A549 (cell line): ENCODE measurements around the gene ZMYM1. TPM values are rescaled to one million over a fixed set of nuclear protein-coding genes. Genes with fewer than 3 reads are reported as not detected.

ENCODE experiments used
- ATAC-seq, 2 experiments: fragments of 200-7000 bp in 1 of 2; fragments of >200 bp in 1 of 2; cut with Nextera tagmentation in 1 of 2; cut with Tn5 transposase in 1 of 2; 3 replicates each; pipeline versions ENCODE4 v1.8.0 to v1.9.1; 2018 to 2020; ENCODE audit warnings: mild to moderate bottlenecking in 1 of 2, moderate library complexity in 1 of 2
- CTCF ChIA-PET: fragments of 300-600 bp; sonication (Branson Sonifier 250); formaldehyde crosslinking; extraction: SDS; loops from one replicate; lab custom pipeline; 2021; ENCODE audit warnings: antibody characterized with exemption, inconsistent platforms; lab: Yijun Ruan, JAX
- POLR2A ChIA-PET: fragments of 350-600 bp; formaldehyde crosslinking; extraction: SDS; loops from one replicate; lab custom pipeline; 2021; ENCODE audit warnings: antibody characterized with exemption, inconsistent platforms; lab: Yijun Ruan, JAX
- DNase-seq, 2 experiments: peaks; one replicate each; pipeline versions ENCODE4 v3.0.0 to v3.0.0-alpha.2; 2011 to 2016; ENCODE audit warnings: low read depth in 1 of 2, low spot score in 1 of 2
- FAIRE-seq: peaks from 2 replicates; lab custom pipeline; 2011; peaks lifted over from hg19 to GRCh38; lab: Jason Lieb, UNC
- H3K27ac ChIP-seq, 2 experiments: fragments of >200 bp; sonication (Bioruptor Twin); formaldehyde crosslinking; 3 replicates each; pipeline ENCODE4 v1.5.1; 2016 to 2017
- H3K4me1 ChIP-seq: fragments of >200 bp; sonication (Bioruptor Twin); formaldehyde crosslinking; 3 replicates; pipeline ENCODE4 v1.6.1; 2016
- H3K4me2 ChIP-seq: fragments of >200 bp; sonication (Bioruptor Twin); formaldehyde crosslinking; 3 replicates; pipeline ENCODE4 v1.6.1; 2016
- H3K4me3 ChIP-seq: fragments of >200 bp; sonication (Bioruptor Twin); formaldehyde crosslinking; 3 replicates; pipeline ENCODE4 v1.5.1; 2016
- H3K9me3 ChIP-seq: fragments of >200 bp; sonication (Bioruptor Twin); formaldehyde crosslinking; 3 replicates; pipeline ENCODE4 v1.6.1; 2016
- CBX8 ChIP-seq: fragments of 200-600 bp; sonication (generic); IDR thresholded peaks from 2 replicates; pipeline ENCODE4 v1.6.1; 2016
- CHD4 ChIP-seq: fragments of 200-600 bp; sonication (generic); IDR thresholded peaks from 2 replicates; pipeline ENCODE4 v1.6.1; 2016; ENCODE audit warnings: antibody characterized with exemption, mild to moderate bottlenecking, borderline replicate concordance
- E2F6 ChIP-seq: IDR thresholded peaks from 2 replicates; pipeline ENCODE4 v1.6.1; 2012; ENCODE audit warnings: low read depth, borderline replicate concordance
- EHMT2 ChIP-seq: fragments of 200-600 bp; sonication (generic); IDR thresholded peaks from 2 replicates; pipeline ENCODE4 v1.6.1; 2016; ENCODE audit warnings: antibody characterized with exemption, low read depth, mild to moderate bottlenecking, moderate library complexity
- ESRRA ChIP-seq: fragments of 150-350 bp; IDR thresholded peaks from 2 replicates; pipeline ENCODE4 v1.6.1; 2014; ENCODE audit warnings: mild to moderate bottlenecking, low read length, borderline replicate concordance
- FOSL2 ChIP-seq, 2 experiments: fragments of 450-650 bp in 1 of 2; fragments of >200 bp in 1 of 2; sonication (Bioruptor Twin) in 1 of 2; formaldehyde crosslinking; IDR thresholded peaks; 2 replicates each; pipeline versions ENCODE4 v1.5.0 to v1.6.1; 2016 to 2020; ENCODE audit warnings: mild to moderate bottlenecking in 1 of 2, moderate library complexity in 1 of 2
- GATA3 ChIP-seq: IDR thresholded peaks from 2 replicates; pipeline ENCODE4 v1.6.1; 2012; ENCODE audit warnings: borderline replicate concordance
- HES2 ChIP-seq: fragments of >200 bp; sonication (Bioruptor Twin); formaldehyde crosslinking; IDR thresholded peaks from 2 replicates; pipeline ENCODE4 v1.6.1; 2016
- HOXA7 ChIP-seq: fragments of 250-450 bp; sonication (Bioruptor Pico); IDR thresholded peaks from 2 replicates; pipeline ENCODE4 v1.5.0; 2020; ENCODE audit warnings: mild to moderate bottlenecking, moderate library complexity
- HOXB13 ChIP-seq: fragments of 250-450 bp; sonication (Bioruptor Pico); IDR thresholded peaks from 2 replicates; pipeline ENCODE4 v1.5.0; 2020; ENCODE audit warnings: low read depth, mild to moderate bottlenecking, moderate library complexity
- HOXB5 ChIP-seq: fragments of 250-450 bp; sonication (Bioruptor Pico); IDR thresholded peaks from 2 replicates; pipeline ENCODE4 v1.5.0; 2020; ENCODE audit warnings: mild to moderate bottlenecking, moderate library complexity
- KDM5A ChIP-seq: fragments of 200-600 bp; sonication (generic); IDR thresholded peaks from 2 replicates; pipeline ENCODE4 v1.6.1; 2016; ENCODE audit warnings: antibody characterized with exemption, mild to moderate bottlenecking
- MAFK ChIP-seq: fragments of 450-650 bp; IDR thresholded peaks from 2 replicates; pipeline ENCODE4 v1.6.1; 2014; ENCODE audit not compliant: partially characterized antibody
- MAX ChIP-seq: IDR thresholded peaks from 2 replicates; pipeline ENCODE4 v1.6.1; 2012
- MYC ChIP-seq: IDR thresholded peaks from 2 replicates; pipeline ENCODE4 v1.6.1; 2012; ENCODE audit warnings: mild to moderate bottlenecking, inconsistent platforms, low read length, improper control_type of control experiment, borderline replicate concordance
- NPAS2 ChIP-seq: fragments of 250-450 bp; sonication (Bioruptor Pico); IDR thresholded peaks from 2 replicates; pipeline ENCODE4 v1.8.0; 2022; ENCODE audit warnings: mild to moderate bottlenecking, moderate library complexity, borderline replicate concordance
- POLR2A ChIP-seq: IDR thresholded peaks from 2 replicates; pipeline ENCODE4 v1.6.1; 2012; ENCODE audit warnings: mild to moderate bottlenecking, low read length
- RAD21 ChIP-seq, 2 experiments: fragments of >200 bp in 1 of 2; sonication (Bioruptor Twin) in 1 of 2; formaldehyde crosslinking in 1 of 2; IDR thresholded peaks in 1 of 2; conservative IDR thresholded peaks in 1 of 2; 2 replicates in 1 of 2; 3 replicates in 1 of 2; pipeline ENCODE4 v1.6.1; 2012 to 2018; ENCODE audit warnings: inconsistent platforms in 1 of 2
- RARB ChIP-seq: fragments of 250-450 bp; sonication (Bioruptor Pico); IDR thresholded peaks from 2 replicates; pipeline ENCODE4 v1.8.0; 2021; ENCODE audit warnings: mild to moderate bottlenecking, moderate library complexity
- TFCP2L1 ChIP-seq: fragments of 250-450 bp; sonication (Bioruptor Pico); IDR thresholded peaks from 2 replicates; pipeline ENCODE4 v1.5.0; 2021; ENCODE audit warnings: mild to moderate bottlenecking
- USF2 ChIP-seq: fragments of 450-650 bp; IDR thresholded peaks from 2 replicates; pipeline ENCODE4 v1.6.1; 2014; ENCODE audit warnings: antibody characterized with exemption
- ZC3H11A ChIP-seq: fragments of 450-650 bp; IDR thresholded peaks from 2 replicates; pipeline ENCODE4 v1.6.1; 2014; ENCODE audit warnings: antibody characterized with exemption, mild to moderate bottlenecking
- ZSCAN20 ChIP-seq: fragments of 250-450 bp; sonication (Bioruptor Pico); IDR thresholded peaks from 2 replicates; pipeline ENCODE4 v1.8.0; 2022; ENCODE audit warnings: mild to moderate bottlenecking, moderate library complexity
- WGBS: methylation state at CpG from one replicate; pipeline ENCODE4 v1.1.6; 2017; ENCODE audit errors: missing lambda C conversion rate; 5-methylcytosine and 5-hydroxymethylcytosine counted together
- polyA plus RNA-seq, 4 experiments: library from polyadenylated mRNA; depleted of rRNA in 3 of 4; stranded (reverse); fragments of >200 nt; fragmentation: RNase III in 1 of 4; extraction: RNeasy Plus Mini Kit Qiagen cat#74134 plus additional on column Dnase treatment in 1 of 4; gene quantifications; 2 replicates in 3 of 4; 3 replicates in 1 of 4; pipeline ENCODE4 v1.2.3, GENCODE V29; 2011 to 2017

ZMYM1 gene
- polyA plus RNA-seq, 2 of the 4 experiments (the other 2 are of a cell fraction) = 6.5 to 14.4 TPM

GRCh38 chr1:35058988-35059387 is 20.2 kb upstream of the ZMYM1 start:
- no peak for DNase-seq
- H3K27ac ChIP-seq = no peak overlapping the region
- no peaks in the 10 kb centered on the region for H3K9me3 ChIP-seq
- H3K4me3 ChIP-seq = no peak overlapping the region
- WGBS = 8% methylated on average over 2 of the region's 2 CpGs
- CTCF ChIA-PET = no interaction called here
- ATAC-seq = no peak
- POLR2A ChIA-PET = no interaction called here
- TF ChIP-seq KDM5A = no peak
- no peak for TF ChIP-seq RARB
- no peak for TF ChIP-seq ZSCAN20 (CRISPR knock-in tag)
- no peak for TF ChIP-seq CBX8
- no peak for TF ChIP-seq FOSL2 (IDR thresholded peaks at IDR 0.05)
- TF ChIP-seq FOSL2 (CRISPR knock-in tag; IDR thresholded peaks at IDR 0.05) = no peak
- no peak for TF ChIP-seq ZC3H11A
- no peak for TF ChIP-seq ESRRA
- no peak for FAIRE-seq
- no peaks in the 10 kb centered on the region for H3K4me1 ChIP-seq
- H3K4me2 ChIP-seq = no peak overlapping the region

- H3K9me3 ChIP-seq = no peaks in the 10 kb centered on the region
- FAIRE-seq (no peak), ATAC-seq (peak in 1 of 2 experiments; percentile 47; a peak in 1 of 6 replicates), DNase-seq (peak in 1 of 2 experiments; percentile 27)
- no peaks in the 10 kb centered on the region for H3K4me1 ChIP-seq
- H3K4me3 ChIP-seq = no peak overlapping the region
- 28% methylated on average over 4 of the region's 4 CpGs for WGBS
- ChIA-PET CTCF (interaction anchor here (0.6 kb wide), 1 partner anchor 1570 kb away, joined by 3 read pairs; no protein-coding TSS in a partner anchor), POLR2A (no interaction called here)
- no peak overlapping the region for H3K27ac ChIP-seq
- no peak overlapping the region for H3K4me2 ChIP-seq
- TF ChIP-seq NPAS2 (no peak), E2F6 (no peak), ESRRA (no peak)
Observed at GRCh38 chr1:35062518-35063196, 16.5 kb upstream of the ZMYM1 start.

- no peak overlapping the region for H3K4me3 ChIP-seq
- no peak for TF ChIP-seq MAFK
- no peak for TF ChIP-seq RAD21 (conservative IDR thresholded peaks at IDR 0.05 in 1 of 2, IDR thresholded peaks at IDR 0.05 in 1 of 2)
- TF ChIP-seq EHMT2 = no peak
- TF ChIP-seq HOXB5 = no peak
- no peak for TF ChIP-seq TFCP2L1 (CRISPR knock-in tag)
- TF ChIP-seq MYC = no peak
- TF ChIP-seq RARB = no peak
- no peak for TF ChIP-seq GATA3
- TF ChIP-seq POLR2A = no peak
- TF ChIP-seq HOXA7 (CRISPR knock-in tag) = no peak
- TF ChIP-seq USF2 = no peak
- no peak for TF ChIP-seq ZC3H11A
- CTCF ChIA-PET = no interaction called here
- no peaks in the 10 kb centered on the region for H3K9me3 ChIP-seq
- H3K27ac ChIP-seq = no peak overlapping the region
- ATAC-seq = no peak
- DNase-seq = no peak
- no peak overlapping the region for H3K4me2 ChIP-seq
- no peak for FAIRE-seq
- POLR2A ChIA-PET = no interaction called here
- H3K4me1 ChIP-seq = no peaks in the 10 kb centered on the region
- WGBS = 86% methylated on average over 2 of the region's 2 CpGs
Observed at GRCh38 chr1:35064265-35064664, 14.9 kb upstream of the ZMYM1 start.

- no peak for FAIRE-seq
- TF ChIP-seq MAX = no peak
- no peak for TF ChIP-seq MYC
- no peak for TF ChIP-seq HOXB13 (CRISPR knock-in tag)
- TF ChIP-seq CBX8 = no peak
- no peak for TF ChIP-seq HES2
- TF ChIP-seq CHD4 = no peak
- Histone ChIP-seq H3K4me3 (no peak overlapping the region), H3K4me1 (no peaks in the 10 kb centered on the region), H3K4me2 (no peak overlapping the region), H3K27ac (no peak overlapping the region), H3K9me3 (peaks cover 3% of the 10 kb centered on the region; the same call in 1 of the 3 replicates)
- ChIA-PET CTCF (no interaction called here), POLR2A (no interaction called here)
- no peak for DNase-seq
- ATAC-seq = no peak
Observed at GRCh38 chr1:35069746-35070145, 9.4 kb upstream of the ZMYM1 start.
